ENCODE measurements around the gene SCUBE2. TPM values are rescaled to one million over a fixed set of nuclear protein-coding genes. Genes with fewer than 3 reads are reported as not detected.

Gene SCUBE2
- polyA plus RNA-seq, 1 of the 3 experiments (the other 2 are of a cell fraction): 0.76 TPM

- no peak overlapping the region for H3K4me3 ChIP-seq (ENCODE audit: low read depth in 2 of 2, low read length in 1 of 2)
- ChIA-PET CTCF (interaction anchor here (1.3 to 2.3 kb wide), 2 partner anchors 41 to 81 kb away, joined by 5 to 7 read pairs; no protein-coding TSS in a partner anchor), POLR2A (no interaction called here)
- no peak for TF ChIP-seq SMC3 (IDR thresholded peaks at IDR 0.05; ENCODE audit: low read depth, low read length)
- TF ChIP-seq FOXJ3 (CRISPR knock-in tag; IDR thresholded peaks at IDR 0.05): no peak
- TF ChIP-seq ZBTB33 (IDR thresholded peaks at IDR 0.05; ENCODE audit: borderline replicate concordance, low read depth): no peak
- no peak for TF ChIP-seq SIN3A (IDR thresholded peaks at IDR 0.05; ENCODE audit: borderline replicate concordance, low read depth, low read length)
- no peak for TF ChIP-seq NFIC (IDR thresholded peaks at IDR 0.05; ENCODE audit: borderline replicate concordance)
- TF ChIP-seq TAF1 (IDR thresholded peaks at IDR 0.05; ENCODE audit: borderline replicate concordance, low read depth, low read length): no peak
- TF ChIP-seq JUND (IDR thresholded peaks at IDR 0.05): no peak
- WGBS (ENCODE audit: low lambda C conversion rate): 94% methylated on average over 6 of the region's 6 CpGs
- H3K9ac ChIP-seq: no peak overlapping the region
- H4K20me1 ChIP-seq (ENCODE audit: insufficient read depth): no peaks in the 10 kb centered on the region
- no peak overlapping the region for H3K4me2 ChIP-seq
- no peaks in the 10 kb centered on the region for H3K9me3 ChIP-seq
- H3K27me3 ChIP-seq (ENCODE audit: insufficient read depth): no peaks in the 10 kb centered on the region
- no peak overlapping the region for H2AFZ ChIP-seq (ENCODE audit: low read depth)
- H3K36me3 ChIP-seq (replicated peaks in 1 of 2; ENCODE audit: control insufficient read depth in 1 of 2, insufficient read depth in 2 of 2, low read length in 1 of 2): no peaks in the 10 kb centered on the region
- H3K9me2 ChIP-seq: no peaks in the 10 kb centered on the region
- H3F3A ChIP-seq (replicated peaks; ENCODE audit: insufficient read depth): no peaks in the 10 kb centered on the region
- H3K79me2 ChIP-seq (ENCODE audit: insufficient read depth): no peaks in the 10 kb centered on the region
- peaks cover 0 to 4% of the 10 kb centered on the region in 2 experiments; a peak in 1 of 4 replicates for H3K4me1 ChIP-seq (ENCODE audit: control insufficient read depth in 1 of 2, insufficient read depth in 2 of 2, low read depth in 1 of 2, low read length in 1 of 2)
- DNase-seq: no peak
- H3K27ac ChIP-seq (ENCODE audit: low read depth in 2 of 2, low read length in 1 of 2): no peak overlapping the region
Measured at GRCh38 chr11:9056467-9056866, 34.9 kb downstream of the SCUBE2 start.

GRCh38 chr11:9053316-9054035 lies 37.9 kb downstream of the SCUBE2 start:
- Histone ChIP-seq H3K4me1 (ENCODE audit: control insufficient read depth in 1 of 2, insufficient read depth in 2 of 2, low read depth in 1 of 2, low read length in 1 of 2) (no peaks in the 10 kb centered on the region), H3K36me3 (replicated peaks in 1 of 2; ENCODE audit: control insufficient read depth in 1 of 2, insufficient read depth in 2 of 2, low read length in 1 of 2) (no peaks in the 10 kb centered on the region), H3K9ac (no peak overlapping the region), H2AFZ (ENCODE audit: low read depth) (no peak overlapping the region), H4K20me1 (ENCODE audit: insufficient read depth) (no peaks in the 10 kb centered on the region), H3K9me2 (no peaks in the 10 kb centered on the region), H3K4me2 (no peak overlapping the region), H3K79me2 (ENCODE audit: insufficient read depth) (no peaks in the 10 kb centered on the region), H3F3A (replicated peaks; ENCODE audit: insufficient read depth) (no peaks in the 10 kb centered on the region), H3K4me3 (ENCODE audit: low read depth in 2 of 2, low read length in 1 of 2) (no peak overlapping the region), H3K27me3 (ENCODE audit: insufficient read depth) (no peaks in the 10 kb centered on the region), H3K9me3 (no peaks in the 10 kb centered on the region), H3K27ac (ENCODE audit: low read depth in 2 of 2, low read length in 1 of 2) (no peak overlapping the region)
- WGBS (ENCODE audit: low lambda C conversion rate): 74% methylated on average over 7 of the region's 7 CpGs
- CTCF ChIA-PET: interaction anchor here (1.3 kb wide), 1 partner anchor 39 kb away, joined by 5 read pairs; no protein-coding TSS in a partner anchor
- no peak for TF ChIP-seq YY1 (IDR thresholded peaks at IDR 0.05; ENCODE audit: low read depth)
- TF ChIP-seq USF2 (IDR thresholded peaks at IDR 0.05; ENCODE audit: borderline replicate concordance, low read depth, low read length): no peak
- TF ChIP-seq TEAD4 (IDR thresholded peaks at IDR 0.05; ENCODE audit: borderline replicate concordance, insufficient read depth): no peak
- POLR2A ChIA-PET: no interaction called here
- no peak for DNase-seq

Data from SK-N-SH (cell line).